GM19328 (cell line): ENCODE results near the gene SLC39A11.

Source experiments
- ATAC-seq: cut with Tn5 transposase; IDR thresholded peaks from one replicate; pipeline ENCODE4 v1.9.1; 2021; ENCODE audit warnings: mild to moderate bottlenecking, moderate library complexity; ENCODE audit not compliant: unreplicated experiment

Gene SLC39A11

DNA sequence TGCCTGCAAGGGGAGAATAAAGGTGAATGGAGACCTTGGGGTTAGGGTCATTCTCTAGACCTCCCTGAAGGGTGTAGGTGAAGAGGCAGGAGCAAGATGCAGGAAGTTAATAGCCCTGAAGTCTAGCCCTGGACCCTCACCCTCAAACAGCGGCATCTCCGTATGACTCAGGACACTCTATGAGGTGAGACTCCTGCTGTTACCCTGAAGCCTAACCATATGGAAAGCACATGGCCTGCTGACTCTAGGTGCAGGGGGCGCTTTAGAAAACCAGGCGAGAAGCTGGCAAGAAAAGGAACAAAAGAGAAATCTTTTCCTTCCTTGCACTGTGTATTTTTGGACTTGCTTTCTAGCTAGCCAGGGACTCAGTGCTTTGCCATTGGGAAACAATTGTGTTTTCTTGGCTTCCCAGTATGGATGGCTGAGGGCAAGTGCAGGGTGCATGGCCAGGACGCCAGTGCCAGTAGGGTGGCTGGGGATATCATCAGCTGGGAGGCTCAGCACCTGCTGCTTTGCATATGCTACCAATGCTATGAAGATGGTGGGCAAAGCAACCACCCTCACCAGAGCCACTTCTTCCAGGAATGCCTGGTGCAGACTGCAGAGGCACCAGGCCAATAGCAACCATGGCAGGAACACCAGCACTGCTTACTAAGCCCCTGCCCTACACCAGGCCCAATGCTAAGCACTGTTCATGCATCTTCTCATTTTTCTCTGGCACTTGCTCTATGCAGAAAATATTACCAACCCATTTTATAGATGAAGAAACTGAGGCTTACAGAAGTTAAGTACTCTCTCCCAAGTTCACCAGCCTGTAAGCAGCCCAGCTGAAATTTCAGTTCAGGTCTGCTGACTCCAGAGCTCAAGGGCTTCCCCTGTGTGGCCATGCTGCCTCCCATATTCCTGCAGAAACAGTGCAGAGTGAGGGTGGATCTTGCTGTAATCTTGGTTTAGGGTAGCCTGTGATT lies 425.1 kb downstream of the SLC39A11 start:
- no peak for ATAC-seq

GRCh38 chr17:72665852-72666851 lies 426.3 kb downstream of the SLC39A11 start:
- ATAC-seq = no peak

- no peak for ATAC-seq
Observed at GRCh38 chr17:72662827-72663190, 429.7 kb downstream of the SLC39A11 start.

DNA sequence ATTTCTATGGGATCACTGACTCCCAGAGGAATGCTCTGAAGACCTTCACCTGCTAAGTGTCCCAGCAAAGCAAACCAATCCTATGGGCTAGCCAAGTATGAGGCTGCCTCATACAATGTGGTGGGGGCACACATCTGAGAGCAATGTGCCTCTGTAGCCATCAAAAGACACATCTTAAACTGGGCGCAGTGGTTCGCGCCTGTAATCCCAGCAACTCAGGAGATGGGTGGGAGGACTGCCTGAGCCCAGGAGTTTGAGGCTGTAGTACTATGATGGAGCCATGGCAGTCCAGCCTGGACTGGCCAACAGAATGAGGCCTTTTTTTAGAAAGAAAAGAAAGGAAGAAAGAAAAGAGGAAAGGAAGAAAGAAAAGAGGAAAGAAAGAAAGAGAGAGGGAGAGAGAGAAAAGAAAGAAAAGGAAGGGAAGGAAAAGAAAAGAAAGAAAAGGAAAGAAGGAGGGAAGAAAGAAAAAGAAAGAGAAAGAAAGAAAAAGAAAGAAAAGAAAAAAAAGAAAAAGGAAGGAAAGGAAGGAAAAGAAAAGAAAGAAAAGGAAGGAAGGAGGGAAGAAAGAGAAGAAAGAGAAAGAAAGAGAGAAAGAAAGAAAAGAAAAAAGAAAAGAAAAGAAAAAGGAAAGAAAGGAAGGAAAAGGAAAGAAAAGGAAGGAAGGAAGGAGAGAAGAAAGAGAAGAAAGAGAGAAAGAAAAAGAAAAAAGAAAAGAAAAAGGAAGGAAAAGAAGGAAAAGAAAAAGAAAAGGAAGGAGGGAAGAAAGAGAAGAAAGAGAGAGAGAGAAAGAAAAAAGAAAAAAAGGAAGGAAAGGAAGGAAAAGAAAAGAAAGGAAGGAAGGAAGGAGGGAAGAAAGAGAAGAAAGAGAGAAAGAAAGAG lies 430.3 kb downstream of the SLC39A11 start:
- no peak for ATAC-seq

- ATAC-seq = no peak
Observed at GRCh38 chr17:72661116-72661944, 431.2 kb downstream of the SLC39A11 start.

GRCh38 chr17:72660274-72661115 lies 432.0 kb downstream of the SLC39A11 start:
- no peak for ATAC-seq

- no peak for ATAC-seq
Observed at GRCh38 chr17:72659811-72660210, 432.7 kb downstream of the SLC39A11 start.

- ATAC-seq = no peak
Observed at GRCh38 chr17:72658675-72659074, 433.8 kb downstream of the SLC39A11 start.

GRCh38 chr17:72657467-72658317 lies 434.8 kb downstream of the SLC39A11 start:
- ATAC-seq = no peak

DNA sequence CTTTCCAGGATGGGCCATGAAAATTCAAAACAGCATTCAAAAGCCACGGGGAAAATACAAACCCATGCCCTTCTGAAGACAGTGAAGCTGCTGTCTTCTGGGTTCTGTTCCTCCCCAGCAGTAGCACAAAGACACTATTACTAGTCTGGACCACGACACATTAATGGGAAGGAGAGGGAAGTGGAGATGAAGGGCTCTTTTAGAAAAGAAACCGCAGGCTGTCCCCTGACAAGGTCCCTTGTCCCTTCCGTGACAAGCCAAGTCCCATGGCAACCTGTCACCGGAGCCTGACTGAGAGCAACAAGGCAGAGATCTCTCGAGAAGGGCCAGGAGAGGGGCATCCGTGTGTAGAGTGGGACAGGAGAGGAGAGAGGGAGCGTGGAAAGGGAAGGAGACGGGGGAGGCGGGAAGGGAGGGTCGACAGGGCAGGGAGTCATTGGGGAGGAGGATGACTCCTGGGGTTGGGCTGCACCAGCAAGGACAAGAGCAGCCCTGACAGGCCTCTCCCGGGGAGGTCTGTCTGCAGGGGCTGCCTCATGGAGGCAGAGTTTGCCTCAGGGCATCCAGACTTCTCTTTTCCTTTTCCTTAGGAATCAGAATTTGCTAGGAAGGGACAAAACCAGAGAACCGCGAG lies 436.2 kb downstream of the SLC39A11 start:
- no peak for ATAC-seq

DNA sequence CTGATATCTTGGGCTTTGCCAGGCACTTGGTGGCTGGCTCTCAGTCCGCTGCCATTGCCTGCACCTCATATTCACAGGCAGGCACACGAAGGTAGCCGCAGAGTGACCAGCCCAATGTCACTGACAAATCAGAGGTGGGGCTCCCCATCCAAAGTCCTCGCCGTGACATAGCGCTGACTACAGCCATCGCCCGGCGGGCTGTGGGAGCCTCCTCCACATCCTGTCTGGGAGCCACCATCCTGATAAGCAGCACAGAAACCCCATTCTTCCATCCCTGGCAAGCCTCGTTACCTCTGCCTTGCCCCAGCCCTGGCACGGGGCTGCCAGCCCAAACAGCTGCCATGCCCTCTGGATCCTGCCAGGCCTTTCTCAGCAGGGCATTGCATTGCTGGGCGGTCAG lies 437.8 kb downstream of the SLC39A11 start:
- ATAC-seq = no peak

DNA sequence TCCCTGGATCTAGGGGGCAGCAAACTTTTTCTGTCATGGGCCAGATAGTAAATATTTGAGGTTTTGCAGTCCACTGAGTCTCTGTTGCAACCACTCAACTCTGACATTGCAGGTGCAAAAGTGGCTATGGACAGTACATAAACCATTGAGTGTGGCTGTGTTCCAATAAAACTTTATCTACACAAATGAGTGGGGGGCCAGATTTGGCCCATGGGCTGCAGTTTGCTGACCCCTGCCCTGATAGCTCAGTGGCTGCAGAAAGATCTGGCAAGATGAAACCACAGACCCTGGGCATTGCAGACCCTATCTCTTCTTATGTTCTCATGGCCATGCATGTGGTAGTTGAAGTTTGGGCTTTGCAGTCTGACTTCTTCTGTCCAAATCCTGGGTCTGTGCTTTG lies 440.5 kb downstream of the SLC39A11 start:
- no peak for ATAC-seq

- no peak for ATAC-seq
Observed at GRCh38 chr17:72648702-72649101, 443.8 kb downstream of the SLC39A11 start.

- no peak for ATAC-seq
Observed at GRCh38 chr17:72646176-72646575, 446.3 kb downstream of the SLC39A11 start.

- no peak for ATAC-seq
Observed at GRCh38 chr17:72644492-72644891, 448.0 kb downstream of the SLC39A11 start.

- no peak for ATAC-seq
Observed at GRCh38 chr17:72643575-72644216, 448.8 kb downstream of the SLC39A11 start.

DNA sequence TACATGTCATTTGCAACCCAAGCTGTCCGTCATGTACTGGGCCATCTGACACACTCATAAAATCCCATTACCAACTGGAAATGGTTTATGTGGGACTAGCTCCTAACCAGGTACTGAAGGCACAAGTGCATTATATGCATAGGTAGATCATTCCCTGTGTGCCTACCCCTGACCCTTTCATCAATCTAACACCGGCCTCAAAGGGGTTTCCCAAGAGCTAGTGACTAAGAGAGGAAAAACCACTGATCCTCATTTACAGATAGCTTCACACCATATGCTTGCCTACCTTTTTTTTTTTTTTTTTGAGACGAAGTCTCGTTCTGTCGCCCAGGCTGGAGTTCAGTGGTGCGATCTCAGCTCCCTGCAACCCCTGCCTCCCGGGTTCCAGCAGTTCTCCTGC lies 449.8 kb downstream of the SLC39A11 start:
- no peak for ATAC-seq
